IMR-90 (cell line): ENCODE results near the gene TNFRSF17. TPM values are rescaled to one million over a fixed set of nuclear protein-coding genes. Genes with fewer than 3 reads are reported as not detected.

Source experiments
- ATAC-seq: fragments of 200-7000 bp; cut with Tn5 transposase; 2 replicates; pipeline ENCODE4 v1.9.1; 2020; ENCODE audit warnings: low read depth, mild to moderate bottlenecking, moderate library complexity
- BruUV-seq: library from RNA; stranded (reverse); fragments of 400-500 nt; replicated peaks from 2 replicates; lab custom pipeline; 2021; lab: Mats Ljungman, UMichigan
- CTCF ChIA-PET: fragments of 300-600 bp; formaldehyde crosslinking; extraction: SDS; loops from one replicate; lab custom pipeline; 2021; ENCODE audit warnings: antibody characterized with exemption; lab: Yijun Ruan, JAX
- POLR2A ChIA-PET: fragments of 300-600 bp; sonication (Branson Sonifier 250); formaldehyde crosslinking; loops from one replicate; lab custom pipeline; 2022; ENCODE audit warnings: antibody characterized with exemption; ENCODE audit not compliant: unreplicated experiment; lab: Charles Lee
- DNase-seq: peaks from one replicate; pipeline ENCODE4 v3.0.0; 2013
- H2AFZ ChIP-seq: replicated peaks from 2 replicates; pipeline ENCODE3; 2013; ENCODE audit warnings: low read length, mild to moderate bottlenecking; ENCODE audit not compliant: poor library complexity
- H2AK5ac ChIP-seq: 2 replicates; pipeline ENCODE4 v1.6.1; 2013; ENCODE audit warnings: low read depth, low read length, inconsistent platforms
- H2AK9ac ChIP-seq: replicated peaks from 2 replicates; pipeline ENCODE3; 2013; ENCODE audit warnings: mild to moderate bottlenecking, low read depth, low read length, moderate library complexity; ENCODE audit not compliant: poor library complexity
- H2BK120ac ChIP-seq: 2 replicates; pipeline ENCODE4 v1.6.1; 2013; ENCODE audit warnings: low read depth, low read length, inconsistent platforms
- H2BK15ac ChIP-seq: 3 replicates; pipeline ENCODE4 v1.6.1; 2013; ENCODE audit warnings: low read depth, low read length, inconsistent platforms
- H2BK20ac ChIP-seq: 2 replicates; pipeline ENCODE4 v1.6.1; 2013; ENCODE audit warnings: low read depth, mild to moderate bottlenecking, inconsistent platforms, low read length, moderate library complexity
- H2BK5ac ChIP-seq: 2 replicates; pipeline ENCODE4 v1.6.1; 2013; ENCODE audit warnings: mild to moderate bottlenecking, low read depth, low read length, inconsistent platforms; ENCODE audit not compliant: poor library complexity, severe bottlenecking
- H3K14ac ChIP-seq: replicated peaks from 2 replicates; pipeline ENCODE4 v1.6.1; 2013; ENCODE audit warnings: low read depth, low read length, inconsistent platforms
- H3K18ac ChIP-seq: 2 replicates; pipeline ENCODE4 v1.6.1; 2013; ENCODE audit warnings: low read depth, low read length, control low read depth
- H3K23ac ChIP-seq: 2 replicates; pipeline ENCODE4 v1.6.1; 2013; ENCODE audit warnings: low read depth, low read length, inconsistent platforms
- H3K27ac ChIP-seq: 2 replicates; pipeline ENCODE4 v1.5.1; 2013; ENCODE audit warnings: mild to moderate bottlenecking, control low read depth, low read length; ENCODE audit not compliant: insufficient read depth
- H3K27me3 ChIP-seq: 2 replicates; pipeline ENCODE4 v1.6.1; 2013; ENCODE audit warnings: low read length; ENCODE audit not compliant: control insufficient read depth, insufficient read depth
- H3K36me3 ChIP-seq: 2 replicates; pipeline ENCODE4 v1.6.1; 2013; ENCODE audit warnings: low read length, mixed read lengths; ENCODE audit not compliant: control insufficient read depth, insufficient read depth
- H3K4ac ChIP-seq: 2 replicates; pipeline ENCODE4 v1.6.1; 2013; ENCODE audit warnings: low read depth, low read length, inconsistent platforms
- H3K4me1 ChIP-seq: 2 replicates; pipeline ENCODE4 v1.6.1; 2013; ENCODE audit warnings: low read length, mixed read lengths; ENCODE audit not compliant: control insufficient read depth, insufficient read depth
- H3K4me2 ChIP-seq: 2 replicates; pipeline ENCODE4 v1.6.1; 2013; ENCODE audit warnings: low read depth, mild to moderate bottlenecking, control low read depth, low read length, moderate library complexity
- H3K4me3 ChIP-seq: 2 replicates; pipeline ENCODE4 v1.5.1; 2013; ENCODE audit warnings: low read depth, mild to moderate bottlenecking, control low read depth, low read length, moderate library complexity; ENCODE audit not compliant: insufficient read depth
- H3K56ac ChIP-seq: 2 replicates; pipeline ENCODE4 v1.6.1; 2013; ENCODE audit warnings: low read length, inconsistent platforms; ENCODE audit not compliant: insufficient read depth; ENCODE audit errors: extremely low read depth
- H3K79me1 ChIP-seq, 2 experiments: 2 replicates each; pipeline ENCODE4 v1.6.1; 2013; ENCODE audit warnings: low read length in 2 of 2, inconsistent platforms in 1 of 2, low read depth in 1 of 2
- H3K9ac ChIP-seq: 2 replicates; pipeline ENCODE4 v1.6.1; 2013; ENCODE audit warnings: low read depth, low read length, control low read depth
- H3K9me1 ChIP-seq: 2 replicates; pipeline ENCODE4 v1.6.1; 2013; ENCODE audit warnings: low read length, inconsistent platforms; ENCODE audit not compliant: insufficient read depth
- H3K9me3 ChIP-seq: 2 replicates; pipeline ENCODE4 v1.6.1; 2013; ENCODE audit warnings: low read length; ENCODE audit not compliant: control insufficient read depth, insufficient read depth
- H4K20me1 ChIP-seq: 2 replicates; pipeline ENCODE4 v1.6.1; 2013; ENCODE audit warnings: low read length, inconsistent platforms; ENCODE audit not compliant: insufficient read depth
- H4K5ac ChIP-seq: 2 replicates; pipeline ENCODE4 v1.6.1; 2013; ENCODE audit warnings: mild to moderate bottlenecking, low read depth, low read length, control low read depth
- H4K8ac ChIP-seq, 2 experiments: 2 replicates each; pipeline ENCODE4 v1.6.1; 2013; ENCODE audit warnings: low read depth in 2 of 2, low read length in 2 of 2, control low read depth in 1 of 2, inconsistent platforms in 1 of 2
- H4K91ac ChIP-seq: 2 replicates; pipeline ENCODE4 v1.6.1; 2013; ENCODE audit warnings: low read depth, low read length, inconsistent platforms; ENCODE audit not compliant: insufficient read depth
- NFE2L2 ChIP-seq: fragments of 150-350 bp; IDR thresholded peaks from 2 replicates; pipeline ENCODE4 v1.6.1; 2016; ENCODE audit warnings: low read depth, mild to moderate bottlenecking, low read length
- RAD21 ChIP-seq: IDR thresholded peaks from 2 replicates; pipeline ENCODE4 v1.6.1; 2012; ENCODE audit warnings: low read length, improper control_type of control experiment
- SMC3 ChIP-seq: fragments of 150-350 bp; IDR thresholded peaks from 2 replicates; pipeline ENCODE4 v1.6.1; 2016; ENCODE audit warnings: low read depth, mild to moderate bottlenecking, antibody characterized with exemption, low read length, moderate library complexity
- USF2 ChIP-seq: fragments of 150-350 bp; IDR thresholded peaks from 2 replicates; pipeline ENCODE4 v1.6.1; 2017; ENCODE audit warnings: mild to moderate bottlenecking, antibody characterized with exemption, low read length, low read depth
- WGBS, 2 experiments: methylation state at CpG; one replicate each; pipeline versions ENCODE4 v1.1.5 to v1.1.7; 2013; ENCODE audit warnings: missing lambda C conversion rate in 2 of 2; ENCODE audit not compliant: insufficient read length in 1 of 2; ENCODE audit errors: extremely low coverage in 2 of 2; 5-methylcytosine and 5-hydroxymethylcytosine counted together
- dilution Hi-C: fragments of 300-500 bp; cut with HindIII; formaldehyde crosslinking; loops from one replicate; pipeline ENCODE4 v1.14.3; 2018; ENCODE audit warnings: low sequenced_read_pairs; ENCODE audit not compliant: unreplicated experiment
- in situ Hi-C: fragments of 300-500 bp; cut with MboI; formaldehyde crosslinking; loops from 3 replicates; pipeline ENCODE4 v1.14.3; 2019; ENCODE audit warnings: low sequenced_read_pairs, inconsistent platforms, mixed read lengths
- intact Hi-C: fragments of 100-400 bp; cut with micrococcal nuclease; formaldehyde crosslinking; loops from 2 replicates; pipeline ENCODE4 v1.10.0; 2022
- microRNA-seq, 2 experiments: library from miRNA; stranded (forward) in 1 of 2; unstranded in 1 of 2; fragments of 10-50 nt in 1 of 2; fragments of <30 nt in 1 of 2; gene quantifications in 1 of 2; microRNA quantifications in 1 of 2; one replicate each; pipeline versions ENCODE3 to v1.1.0; 2013 to 2020; ENCODE audit not compliant: insufficient read depth in 1 of 2, insufficient read length in 1 of 2, unreplicated experiment in 1 of 2
- polyA plus RNA-seq, 3 experiments: library from polyadenylated mRNA; depleted of rRNA; stranded (reverse); fragments of >200 nt; gene quantifications; 2 replicates each; pipeline ENCODE4 v1.2.3, GENCODE V29; 2012; ENCODE audit warnings: low replicate concordance in 1 of 3
- small RNA-seq, 5 experiments: library from RNA; depleted of rRNA; stranded (forward); fragments of <200 nt; gene quantifications; one replicate each; pipeline ENCODE3, GENCODE V24; 2012
- total RNA-seq: library from RNA; depleted of rRNA; stranded (reverse); fragments of >200 nt; gene quantifications from 2 replicates; pipeline ENCODE4 v1.2.3, GENCODE V29; 2012; rRNA removed

Gene TNFRSF17
- total and polyA plus RNA-seq, 2 of the 4 experiments (the other 2 are of a cell fraction): not detected

DNA sequence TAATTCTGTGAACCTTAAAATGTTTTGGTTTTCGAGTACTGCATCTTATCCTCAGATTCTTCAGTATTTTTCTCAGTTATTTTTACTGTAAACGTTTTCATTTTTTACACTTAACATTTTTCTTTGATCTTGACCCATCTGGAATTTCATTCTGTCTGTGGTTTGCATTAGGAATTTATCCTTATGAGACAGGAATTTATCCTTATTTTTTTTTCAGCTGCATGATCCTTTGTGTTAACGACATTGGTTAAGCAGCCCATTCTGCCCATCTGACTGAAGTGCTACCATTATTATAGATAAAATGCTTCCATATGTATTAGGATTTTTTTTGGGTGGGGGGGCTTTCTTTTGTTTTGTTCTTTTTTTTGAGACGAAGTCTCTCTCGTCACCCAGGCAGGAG is 52.5 kb downstream of the TNFRSF17 start:
- Histone ChIP-seq H3K4me1 (peaks cover 10% of the 10 kb centered on the region), H2BK5ac (peak overlapping the region; percentile 29), H4K20me1 (no peaks in the 10 kb centered on the region), H3K9ac (no peak overlapping the region), H4K91ac (no peak overlapping the region), H2AFZ (no peak overlapping the region), H3K4ac (peak overlapping the region; percentile 74; the same call in 1 of the 2 replicates), H3K9me1 (peaks cover 2% of the 10 kb centered on the region; the same call in 1 of the 2 replicates), H3K27me3 (no peaks in the 10 kb centered on the region), H3K56ac (no peak overlapping the region), H2BK15ac (0 out of 3 replicates have a peak overlapping the region, but pooled peaks have one; percentile 78), H3K14ac (no peak overlapping the region), H2BK120ac (peak overlapping the region; percentile 87; the same call in 1 of the 2 replicates), H3K4me2 (no peak overlapping the region), H3K18ac (peak overlapping the region; percentile 94; the same call in 1 of the 2 replicates), H2AK5ac (no peak overlapping the region; the same call in 1 of the 2 replicates), H2AK9ac (no peak overlapping the region), H4K5ac (no peak overlapping the region), H3K79me1 (peaks cover 4 to 13% of the 10 kb centered on the region in 2 experiments; a peak in 3 of 4 replicates), H3K9me3 (no peaks in the 10 kb centered on the region), H2BK20ac (peak overlapping the region; percentile 83; the same call in 1 of the 2 replicates), H3K36me3 (no peaks in the 10 kb centered on the region), H3K4me3 (no peak overlapping the region), H4K8ac (peak overlapping the region in 1 of 2 experiments; percentile 74; a peak in 2 of 4 replicates), H3K23ac (no peak overlapping the region), H3K27ac (peak overlapping the region; percentile 72; the same call in 1 of the 2 replicates)
- POLR2A ChIA-PET: no interaction called here
- dilution Hi-C loops (no loop called here), intact Hi-C loops (loop anchor here (5.0 kb wide), 3 partner anchors 40 to 105 kb away; partner anchors contain the start of gene SNX29), in situ Hi-C loops (no loop called here)
- CTCF ChIA-PET: no interaction called here
- no CpG with 5 or more reads among the region's 5 CpGs for WGBS, 2 experiments
- no TSS peak for BruUV-seq
- TF ChIP-seq SMC3 (no peak), NFE2L2 (no peak), RAD21 (no peak), USF2 (peak; percentile 29; the same call in 1 of the 2 replicates)
- peak; percentile 94 for ATAC-seq
- peak; percentile 80 for DNase-seq

Small RNAs within 50 kb of the gene (microRNA-seq; reads per million reads assigned to microRNA genes)
- gene AC007216.5 (ENCODE audit: insufficient read depth, insufficient read length): not detected
- gene UBL5P4 (ENCODE audit: insufficient read depth, insufficient read length): not detected

Small RNAs within 50 kb of the gene (small RNA-seq; reads per million reads assigned to genes)
- gene AC007216.5 (0 reads per million in 5 experiments), gene UBL5P4 (0 reads per million in 5 experiments)

Other genes with a start within 250 kb of the TNFRSF17 start
- 23.9 and 25.3 TPM in 2 replicates for gene TXNDC11, start 222.4 kb upstream of the TNFRSF17 start, total RNA-seq
- gene TXNDC11, start 222.4 kb upstream of the TNFRSF17 start, polyA plus RNA-seq (2012; rRNA removed): 42.9 and 50.0 TPM in 2 replicates
- gene ZC3H7A, start 168.0 kb upstream of the TNFRSF17 start, total RNA-seq: 22.2 and 33.3 TPM in 2 replicates
- 48.3 and 53.9 TPM in 2 replicates for gene ZC3H7A, start 168.0 kb upstream of the TNFRSF17 start, polyA plus RNA-seq (2012; rRNA removed)
- 77.4 and 137 TPM in 2 replicates for gene RSL1D1, start 113.7 kb upstream of the TNFRSF17 start, total RNA-seq
- gene RSL1D1, start 113.7 kb upstream of the TNFRSF17 start, polyA plus RNA-seq (2012; rRNA removed): 55.8 and 63.8 TPM in 2 replicates
- 84.8 and 121 TPM in 2 replicates for gene GSPT1, start 49.3 kb upstream of the TNFRSF17 start, total RNA-seq
- gene GSPT1, start 49.3 kb upstream of the TNFRSF17 start, polyA plus RNA-seq (2012; rRNA removed): 68.8 and 76.3 TPM in 2 replicates
- 1.4 and 2.2 TPM in 2 replicates for gene NPIPB2, start 23.2 kb upstream of the TNFRSF17 start, total RNA-seq
- gene NPIPB2, start 23.2 kb upstream of the TNFRSF17 start, polyA plus RNA-seq (2012; rRNA removed): 7.7 and 13.4 TPM in 2 replicates
- gene SNX29, start 11.5 kb downstream of the TNFRSF17 start, total RNA-seq: 14.7 and 21.3 TPM in 2 replicates
- gene SNX29, start 11.5 kb downstream of the TNFRSF17 start, polyA plus RNA-seq (2012; rRNA removed): 5.0 TPM in 2 replicates